Pancreas (tissue), 10 donors: ENCODE results near the gene PRSS57. TPM values are rescaled to one million over a fixed set of nuclear protein-coding genes. Genes with fewer than 3 reads are reported as not detected.

Experiments
- ATAC-seq, 4 donors: fragments of 200-7000 bp; cut with Tn5 transposase; one replicate each; pipeline versions ENCODE4 v1.8.0 to v1.9.1; 2020; ENCODE audit warnings: mild to moderate bottlenecking in 4 of 4, moderate library complexity in 4 of 4
- DNase-seq, 6 donors: peaks; one replicate each; pipeline ENCODE4 v3.0.0-alpha.2; 2020
- FAIRE-seq: peaks from 2 replicates; lab custom pipeline; 2012; peaks lifted over from hg19 to GRCh38; lab: Jason Lieb, UNC
- H3K27ac ChIP-seq, 4 donors: fragments of 200-600 bp; sonication (generic); 1 replicate in 3 of 4; 2 replicates in 1 of 4; pipeline versions ENCODE4 v1.5.0 to v1.8.0; 2020
- H3K27me3 ChIP-seq, 4 donors: fragments of 200-600 bp; one replicate each; pipeline ENCODE4 v1.8.0; 2021
- H3K36me3 ChIP-seq, 3 donors: fragments of 200-600 bp; sonication (generic) in 1 of 3; one replicate each; pipeline versions ENCODE4 v1.5.0 to v1.8.0; 2020 to 2021
- H3K4me1 ChIP-seq, 3 donors: fragments of 200-600 bp; one replicate each; pipeline ENCODE4 v1.8.0; 2021
- H3K4me3 ChIP-seq, 4 donors: fragments of 200-600 bp; sonication (generic) in 2 of 4; one replicate each; pipeline versions ENCODE4 v1.5.0 to v1.8.0; 2020 to 2021
- H3K9me3 ChIP-seq, 4 donors: fragments of 200-600 bp; one replicate each; pipeline ENCODE4 v1.8.0; 2021
- WGBS, 2 donors: extraction: QIAGEN DNeasy Blood & Tissue Kit; methylation state at CpG; one replicate each; pipeline ENCODE4 v1.1.7; 2013; 5-methylcytosine and 5-hydroxymethylcytosine counted together
- intact Hi-C, 3 donors: fragments of 100-400 bp; cut with DNase I; formaldehyde crosslinking; loops; one replicate each; pipeline versions ENCODE4 v1.11.1 to v1.14.2; 2022
- polyA plus RNA-seq, 2 donors: library from polyadenylated mRNA; stranded (reverse); fragments of 200-250 nt; gene quantifications; one replicate each; pipeline ENCODE4 v1.2.3, GENCODE V29; 2013
- total RNA-seq, 6 donors: library from RNA; stranded (reverse); fragmentation: NEBNext Ultra II Directional in 4 of 6; extraction: Animal tissue kit (Norgen Biotek cat#: 25700) in 4 of 6; gene quantifications; one replicate each; pipeline versions ENCODE4 v1.2.1 to v1.2.4, GENCODE V29; 2021 to 2023
- TF ChIP-seq, protein P1 (sequence below), 4 donors: fragments of 200-600 bp; sonication (generic) in 3 of 4; IDR thresholded peaks; one replicate each; pipeline versions ENCODE4 v1.5.0 to v1.8.0; 2021; ENCODE audit warnings: antibody characterized with exemption in 4 of 4
- donor health status: healthy with polysubstance abuse.
- donor health status: DM: no; HTN: no; CAD: no; lungs with moderate emphysema.
- donor health status: DM: no; HTN: no; CAD: no.
- donor health status: control.
- donor health status: control.
- donor health status: Bipolar disorder and iron deficiency.
- donor health status: DM: yes; HTN: yes; CAD: no.
- donor health status: DM: no; HTN: no; CAD: no.
- donor health status: DM: no; HTN: no; CAD: no.
- donor health status: DM: yes; HTN: yes; CAD: no.

Gene PRSS57
- total and polyA plus RNA-seq, 8 donors, result not detected

DNA sequence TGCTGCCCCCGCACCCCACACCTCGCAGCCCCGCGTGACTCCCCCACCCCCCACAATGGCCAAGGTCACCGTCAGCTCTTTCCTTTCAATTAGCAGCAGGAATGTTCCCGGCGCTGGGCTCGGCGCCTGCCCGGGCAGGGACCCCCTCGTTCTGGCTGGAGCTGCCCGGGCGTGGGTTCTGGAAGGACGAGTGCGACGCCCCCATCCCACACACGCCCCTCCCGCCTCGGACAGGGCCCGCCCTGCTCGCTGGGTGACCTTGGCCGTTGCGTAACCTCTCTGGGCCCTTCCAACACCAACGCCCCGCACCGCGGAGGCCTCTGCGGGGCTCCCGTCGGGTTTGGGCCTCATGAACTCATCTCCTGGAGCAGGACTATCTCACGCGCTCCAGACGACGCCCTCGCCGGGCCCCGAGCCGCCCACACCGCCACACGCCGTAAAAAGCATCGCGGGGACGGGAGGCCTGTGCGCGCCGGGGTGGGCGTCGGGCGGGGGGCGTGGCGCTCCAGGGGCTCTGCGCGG is 23.8 kb upstream of the PRSS57 start:
- no peaks in the 10 kb centered on the region for H3K27me3 ChIP-seq
- no peaks in the 10 kb centered on the region for H3K4me1 ChIP-seq
- DNase-seq, result no peak
- no peak for FAIRE-seq
- 8 to 9% methylated on average over 44 to 54 of the region's 54 CpGs for WGBS, 2 donors
- ATAC-seq, result peak; percentile 39 to 73 (median 64)
- H3K9me3 ChIP-seq, result no peaks in the 10 kb centered on the region
- H3K27ac ChIP-seq, result no peak overlapping the region
- H3K36me3 ChIP-seq, result no peaks in the 10 kb centered on the region
- H3K4me3 ChIP-seq, result no peak overlapping the region
- TF ChIP-seq, protein P1, sequence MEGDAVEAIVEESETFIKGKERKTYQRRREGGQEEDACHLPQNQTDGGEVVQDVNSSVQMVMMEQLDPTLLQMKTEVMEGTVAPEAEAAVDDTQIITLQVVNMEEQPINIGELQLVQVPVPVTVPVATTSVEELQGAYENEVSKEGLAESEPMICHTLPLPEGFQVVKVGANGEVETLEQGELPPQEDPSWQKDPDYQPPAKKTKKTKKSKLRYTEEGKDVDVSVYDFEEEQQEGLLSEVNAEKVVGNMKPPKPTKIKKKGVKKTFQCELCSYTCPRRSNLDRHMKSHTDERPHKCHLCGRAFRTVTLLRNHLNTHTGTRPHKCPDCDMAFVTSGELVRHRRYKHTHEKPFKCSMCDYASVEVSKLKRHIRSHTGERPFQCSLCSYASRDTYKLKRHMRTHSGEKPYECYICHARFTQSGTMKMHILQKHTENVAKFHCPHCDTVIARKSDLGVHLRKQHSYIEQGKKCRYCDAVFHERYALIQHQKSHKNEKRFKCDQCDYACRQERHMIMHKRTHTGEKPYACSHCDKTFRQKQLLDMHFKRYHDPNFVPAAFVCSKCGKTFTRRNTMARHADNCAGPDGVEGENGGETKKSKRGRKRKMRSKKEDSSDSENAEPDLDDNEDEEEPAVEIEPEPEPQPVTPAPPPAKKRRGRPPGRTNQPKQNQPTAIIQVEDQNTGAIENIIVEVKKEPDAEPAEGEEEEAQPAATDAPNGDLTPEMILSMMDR (IDR thresholded peaks at IDR 0.05), result no peak
- intact Hi-C loops, result no loop called here

DNA sequence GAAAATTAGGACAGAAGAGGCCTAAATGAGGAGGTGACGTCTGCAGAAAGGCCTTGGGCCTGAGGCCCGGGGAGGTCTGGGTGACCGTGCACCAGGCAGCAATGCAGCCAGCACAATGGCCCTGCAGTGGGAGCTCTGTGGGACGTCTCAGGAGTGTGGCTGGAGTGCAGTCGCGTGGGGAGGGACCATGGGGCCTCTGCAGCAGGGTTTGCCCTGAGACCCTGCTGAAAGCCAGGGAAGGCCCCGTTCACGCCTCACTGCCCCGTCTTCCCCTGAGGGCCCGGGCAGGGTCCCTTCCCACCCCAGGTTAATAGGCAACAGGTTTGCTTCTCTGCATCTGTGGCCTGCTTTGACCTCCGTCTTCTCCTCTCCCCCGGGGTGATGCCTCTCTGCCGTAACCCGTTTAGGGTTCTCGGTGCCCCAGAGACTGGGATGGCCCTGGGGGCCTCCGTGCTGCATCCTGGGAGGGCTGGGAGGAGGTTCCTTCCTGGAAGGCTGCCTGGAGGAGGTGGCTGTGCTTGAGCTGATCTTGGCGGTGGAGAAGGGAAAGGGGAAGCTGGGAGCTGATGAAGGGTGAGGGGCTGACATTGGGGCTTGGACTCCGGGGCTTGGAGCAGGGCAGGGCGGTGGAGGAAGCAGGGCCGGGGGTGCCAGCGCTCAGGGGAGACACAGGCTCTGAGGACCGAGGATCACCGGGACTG is 23.1 kb upstream of the PRSS57 start:
- peak in 2 of 4 donors; percentile 7 to 17 for ATAC-seq
- WGBS, 2 donors, result 51 to 64% methylated on average over 22 to 23 of the region's 23 CpGs
- no peaks in the 10 kb centered on the region for H3K4me1 ChIP-seq
- H3K36me3 ChIP-seq, result no peaks in the 10 kb centered on the region
- H3K4me3 ChIP-seq, result no peak overlapping the region
- no peak for DNase-seq
- FAIRE-seq, result no peak
- no peak overlapping the region for H3K27ac ChIP-seq
- TF ChIP-seq, protein P1 (IDR thresholded peaks at IDR 0.05), result no peak
- intact Hi-C loops, result no loop called here
- no peaks in the 10 kb centered on the region for H3K27me3 ChIP-seq
- no peaks in the 10 kb centered on the region for H3K9me3 ChIP-seq

DNA sequence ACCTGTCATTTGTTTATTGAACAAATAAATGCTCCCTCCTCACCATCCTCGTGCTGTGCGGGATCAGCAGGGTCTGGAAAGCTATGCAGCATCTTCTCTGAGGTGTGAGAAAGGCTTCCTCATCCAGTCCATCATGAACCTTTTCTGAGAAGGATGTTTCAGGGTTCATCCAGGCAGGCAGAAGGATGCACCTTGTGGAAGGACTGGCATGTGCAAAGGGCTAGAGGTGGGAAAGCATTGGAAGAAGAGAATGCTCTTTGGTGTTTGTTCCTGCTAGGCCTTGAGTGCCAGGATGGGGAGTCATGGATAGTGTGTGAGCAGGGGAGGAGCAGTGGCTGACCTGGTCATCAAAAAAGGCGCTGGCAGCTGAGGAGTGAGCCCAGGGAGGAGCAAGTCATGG is 20.1 kb upstream of the PRSS57 start:
- Histone ChIP-seq H3K4me3 (no peak overlapping the region), H3K27ac (no peak overlapping the region), H3K4me1 (no peaks in the 10 kb centered on the region), H3K9me3 (no peaks in the 10 kb centered on the region), H3K27me3 (no peaks in the 10 kb centered on the region), H3K36me3 (no peaks in the 10 kb centered on the region)
- intact Hi-C loops, result no loop called here
- no peak for FAIRE-seq
- WGBS, 2 donors, result 94 to 97% methylated on average over 3 of the region's 3 CpGs
- no peak for DNase-seq
- TF ChIP-seq, protein P1 (IDR thresholded peaks at IDR 0.05), result no peak
- ATAC-seq, result no peak

DNA sequence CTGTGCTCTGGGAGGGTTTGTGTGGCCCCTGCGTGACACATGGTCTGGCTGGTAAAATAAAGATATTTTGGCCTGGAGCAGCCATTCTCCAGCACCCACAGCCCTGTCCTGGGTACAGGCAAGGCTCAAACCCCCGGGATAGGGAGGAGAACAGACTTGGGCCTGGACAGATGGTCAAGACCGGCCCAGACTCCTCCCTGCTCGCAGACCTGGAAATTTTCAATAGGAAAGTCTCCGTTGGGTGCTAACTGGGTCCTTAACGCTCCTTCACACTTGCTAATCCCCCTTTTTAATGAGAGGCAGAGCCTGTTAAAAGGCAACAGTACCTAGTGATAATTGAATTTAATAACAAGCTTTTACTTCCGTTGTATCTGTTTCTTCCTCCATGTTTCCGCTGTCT is 16.0 kb upstream of the PRSS57 start:
- Histone ChIP-seq H3K27ac (no peak overlapping the region), H3K36me3 (no peaks in the 10 kb centered on the region), H3K4me3 (no peak overlapping the region), H3K27me3 (no peaks in the 10 kb centered on the region), H3K9me3 (no peaks in the 10 kb centered on the region), H3K4me1 (no peaks in the 10 kb centered on the region)
- DNase-seq (no peak), ATAC-seq (no peak), FAIRE-seq (no peak)
- intact Hi-C loops, result no loop called here
- TF ChIP-seq, protein P1 (IDR thresholded peaks at IDR 0.05), result no peak
- 68 to 75% methylated on average over 8 of the region's 8 CpGs for WGBS, 2 donors

DNA sequence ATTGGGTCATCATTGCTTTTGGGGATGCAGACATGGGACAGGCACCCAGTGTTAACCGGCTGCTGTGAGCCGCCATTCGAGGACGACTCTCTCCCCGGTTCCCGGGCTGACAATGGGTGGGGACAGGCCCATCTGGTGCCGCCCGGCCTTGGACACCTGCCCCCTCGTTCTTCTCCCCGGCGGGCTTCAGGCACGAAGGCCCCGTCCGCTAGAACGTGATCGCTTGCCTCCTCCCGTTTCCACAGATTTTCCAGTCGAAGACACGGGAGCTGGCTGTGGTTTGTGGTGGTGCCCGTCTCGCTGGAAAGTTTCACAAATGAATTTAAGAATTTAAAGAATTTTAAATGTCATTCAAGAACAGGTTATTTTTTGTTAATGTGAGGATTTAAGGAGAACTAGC is 15.5 kb upstream of the PRSS57 start:
- DNase-seq (no peak), FAIRE-seq (no peak), ATAC-seq (no peak)
- Histone ChIP-seq H3K4me1 (no peaks in the 10 kb centered on the region), H3K4me3 (no peak overlapping the region), H3K36me3 (no peaks in the 10 kb centered on the region), H3K9me3 (no peaks in the 10 kb centered on the region), H3K27me3 (no peaks in the 10 kb centered on the region), H3K27ac (no peak overlapping the region)
- 67 to 70% methylated on average over 21 of the region's 21 CpGs for WGBS, 2 donors
- TF ChIP-seq, protein P1 (IDR thresholded peaks at IDR 0.05), result no peak
- intact Hi-C loops, result no loop called here
